HAP-1 (cell line): Measurements from ENCODE around the gene CCDC171.
"Not testable (repeated sequence)": the region's sequence is repeated elsewhere in the genome, so short reads cannot be mapped to it uniquely, and the experiment has no call there.

ENCODE experiments used
- DNase-seq, 2 experiments: peaks; one replicate each; pipeline ENCODE4 v3.0.0-alpha.2; 2016 to 2020; ENCODE audit warnings: low spot score in 2 of 2
- H3K27me3 ChIP-seq: fragments of 250-450 bp; sonication (Bioruptor Pico); 2 replicates; pipeline ENCODE4 v1.5.1; 2020; ENCODE audit warnings: low read depth, mild to moderate bottlenecking, moderate library complexity
- H3K36me3 ChIP-seq: fragments of 250-450 bp; sonication (Bioruptor Pico); replicated peaks from 2 replicates; pipeline ENCODE4 v1.5.1; 2020; ENCODE audit warnings: mild to moderate bottlenecking
- H3K4me1 ChIP-seq: fragments of 250-450 bp; sonication (Bioruptor Pico); 2 replicates; pipeline ENCODE4 v1.5.1; 2020; ENCODE audit warnings: mild to moderate bottlenecking
- H3K4me3 ChIP-seq: fragments of 250-450 bp; sonication (Bioruptor Pico); 2 replicates; pipeline ENCODE4 v1.5.1; 2020; ENCODE audit warnings: mild to moderate bottlenecking, moderate library complexity
- H3K9me3 ChIP-seq: fragments of 250-450 bp; sonication (Bioruptor Pico); 2 replicates; pipeline ENCODE4 v1.5.1; 2020; ENCODE audit warnings: mild to moderate bottlenecking, moderate library complexity
- in situ Hi-C: fragments of 300-500 bp; cut with MboI; formaldehyde crosslinking; loops from 3 replicates; pipeline ENCODE4 v1.14.3; 2020; ENCODE audit warnings: low sequenced_read_pairs, inconsistent platforms, mixed read lengths

CCDC171 gene

GRCh38 chr9:15769547-15769946 is 216.7 kb downstream of the CCDC171 start:
- in situ Hi-C loops: no loop called here
- H3K4me1 ChIP-seq: no peaks in the 10 kb centered on the region
- H3K27me3 ChIP-seq: no peaks in the 10 kb centered on the region
- no peak overlapping the region for H3K4me3 ChIP-seq
- DNase-seq: no peak
- no peaks in the 10 kb centered on the region for H3K36me3 ChIP-seq
- H3K9me3 ChIP-seq: no peaks in the 10 kb centered on the region

DNA sequence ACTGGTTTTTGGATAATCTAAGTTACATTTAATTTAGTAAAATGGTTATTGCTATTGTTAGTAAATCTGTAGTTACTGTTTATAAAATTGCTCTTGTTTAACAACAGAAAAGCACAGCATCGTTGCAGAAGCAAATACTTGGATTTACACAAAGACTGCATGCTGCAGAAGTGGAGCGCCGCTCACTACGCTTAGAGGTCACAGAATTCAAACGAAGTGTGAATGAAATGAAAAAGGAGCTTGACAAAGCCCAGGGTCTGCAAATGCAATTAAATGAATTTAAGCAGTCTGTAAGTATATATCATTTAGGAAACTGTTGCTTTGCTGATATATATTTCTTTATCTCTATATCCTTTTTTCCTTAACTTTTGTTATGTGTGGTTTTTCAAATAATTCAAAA is 226.0 kb downstream of the CCDC171 start:
- in situ Hi-C loops: no loop called here
- Histone ChIP-seq H3K36me3 (no peaks in the 10 kb centered on the region), H3K9me3 (no peaks in the 10 kb centered on the region), H3K4me1 (no peaks in the 10 kb centered on the region), H3K27me3 (no peaks in the 10 kb centered on the region), H3K4me3 (no peak overlapping the region)
- DNase-seq: no peak

GRCh38 chr9:15782106-15782505 is 229.3 kb downstream of the CCDC171 start:
- no peak for DNase-seq
- no peaks in the 10 kb centered on the region for H3K4me1 ChIP-seq
- H3K9me3 ChIP-seq: no peaks in the 10 kb centered on the region
- no peaks in the 10 kb centered on the region for H3K27me3 ChIP-seq
- no peaks in the 10 kb centered on the region for H3K36me3 ChIP-seq
- in situ Hi-C loops: no loop called here
- H3K4me3 ChIP-seq: no peak overlapping the region

DNA sequence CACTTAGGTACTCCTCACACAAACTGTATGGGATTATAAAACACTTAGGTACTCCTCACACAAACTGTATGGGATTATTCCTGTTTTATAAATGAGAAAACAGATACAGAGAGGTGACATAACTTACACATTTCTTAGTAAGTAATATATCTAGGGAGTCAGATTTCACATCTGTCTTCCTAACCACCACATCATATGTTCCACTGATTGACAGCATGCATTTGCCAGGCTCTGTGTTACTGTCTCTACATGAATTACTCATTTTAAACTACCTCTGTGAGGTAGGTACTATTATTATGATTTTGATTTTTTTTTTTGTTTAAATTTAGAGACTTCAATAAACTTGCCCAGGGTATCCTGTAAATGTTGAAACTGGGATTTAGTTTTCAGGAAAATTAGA is 232.7 kb downstream of the CCDC171 start:
- Histone ChIP-seq H3K36me3 (no peaks in the 10 kb centered on the region), H3K27me3 (no peaks in the 10 kb centered on the region), H3K4me1 (no peaks in the 10 kb centered on the region), H3K4me3 (no peak overlapping the region), H3K9me3 (no peaks in the 10 kb centered on the region)
- DNase-seq: no peak
- in situ Hi-C loops: no loop called here

GRCh38 chr9:15786616-15787015 is 233.8 kb downstream of the CCDC171 start:
- no peaks in the 10 kb centered on the region for H3K36me3 ChIP-seq
- H3K4me1 ChIP-seq: no peaks in the 10 kb centered on the region
- no peak overlapping the region for H3K4me3 ChIP-seq
- in situ Hi-C loops: no loop called here
- DNase-seq: no peak
- no peaks in the 10 kb centered on the region for H3K27me3 ChIP-seq
- H3K9me3 ChIP-seq: no peaks in the 10 kb centered on the region

DNA sequence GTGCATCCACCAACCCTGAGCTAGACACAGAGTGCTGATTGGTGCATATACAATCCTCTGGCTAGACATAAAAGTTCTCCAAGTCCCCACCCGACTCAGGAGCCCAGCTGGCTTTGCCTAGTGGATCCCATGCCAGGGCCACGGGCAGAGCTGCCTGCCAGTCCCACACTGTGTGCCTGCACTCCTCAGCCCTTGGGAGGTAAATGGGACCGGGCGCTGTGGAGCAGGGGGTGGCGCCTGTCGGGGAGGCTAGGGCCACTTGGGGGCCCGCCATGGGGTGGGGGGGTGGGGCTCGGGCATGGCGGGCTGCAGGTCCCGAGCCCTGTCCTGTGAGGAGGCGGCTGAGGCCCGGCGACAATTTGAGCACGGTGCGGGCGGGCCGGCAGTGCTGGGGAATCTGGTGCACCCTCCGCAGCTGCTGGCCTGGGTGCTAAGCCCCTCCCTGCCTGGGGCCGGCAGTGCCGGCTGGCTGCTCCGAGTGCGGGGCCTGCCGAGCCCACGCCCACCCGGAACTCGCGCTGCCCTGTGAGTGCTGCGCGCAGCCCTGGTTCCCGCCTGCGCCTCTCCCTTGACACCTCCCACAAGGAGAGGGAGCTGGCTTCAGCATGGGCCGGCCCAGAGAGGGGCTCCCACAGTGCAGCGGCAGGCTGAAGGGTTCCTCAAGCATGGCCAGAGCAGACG is 257.5 kb downstream of the CCDC171 start:
- H3K4me1 ChIP-seq, H3K9me3 ChIP-seq, DNase-seq, H3K4me3 ChIP-seq, H3K36me3 ChIP-seq, in situ Hi-C loops, H3K27me3 ChIP-seq: not testable (repeated sequence)

- DNase-seq: no peak
- H3K9me3 ChIP-seq: no peaks in the 10 kb centered on the region
- in situ Hi-C loops: no loop called here
Observed at GRCh38 chr9:15813076-15813475, 260.2 kb downstream of the CCDC171 start.

DNA sequence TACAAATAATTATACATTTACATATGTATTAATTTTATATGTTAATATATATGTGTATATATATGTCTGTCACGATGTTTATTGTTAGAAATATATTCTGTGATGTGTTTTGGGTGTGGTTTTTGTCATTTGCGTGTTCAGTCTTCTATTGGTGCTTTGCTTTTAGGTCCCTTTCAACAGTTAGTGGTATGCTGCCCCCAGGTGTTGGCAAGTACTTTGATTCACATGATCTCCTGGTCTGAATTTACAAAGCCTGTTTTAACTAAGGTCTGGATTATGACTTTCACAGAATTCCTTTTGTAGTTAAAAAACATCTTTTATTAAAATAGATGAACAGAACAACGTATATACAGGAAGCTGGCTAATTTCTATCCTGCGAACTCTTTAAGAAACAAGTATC is 271.5 kb downstream of the CCDC171 start:
- peak in 1 of 2 experiments; percentile 16 for DNase-seq
- in situ Hi-C loops: no loop called here

More at GRCh38 chr9:15813076-15813475, 260.2 kb downstream of the CCDC171 start:
- Histone ChIP-seq H3K4me1 (no peaks in the 10 kb centered on the region), H3K36me3 (no peaks in the 10 kb centered on the region), H3K4me3 (no peak overlapping the region), H3K27me3 (no peaks in the 10 kb centered on the region)

DNA sequence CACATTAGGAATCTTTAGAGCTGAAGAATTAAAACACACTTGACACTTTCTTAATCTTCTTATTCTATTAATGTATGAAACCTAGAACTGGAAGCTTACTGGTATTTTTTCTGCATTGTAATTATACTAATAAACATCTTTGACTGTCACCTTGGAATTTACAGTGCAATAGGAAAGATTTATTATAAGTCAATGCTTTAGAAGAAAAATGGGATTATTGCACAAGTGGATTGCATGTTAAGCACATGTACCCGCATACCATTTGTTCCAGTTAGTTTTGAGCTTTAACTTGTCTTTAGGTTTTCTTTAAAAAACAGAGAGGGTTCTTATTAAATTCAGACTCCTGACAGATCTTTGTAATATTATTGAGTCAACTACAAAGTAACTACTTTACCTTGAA is 278.5 kb downstream of the CCDC171 start:
- Histone ChIP-seq H3K4me1 (no peaks in the 10 kb centered on the region), H3K4me3 (no peak overlapping the region), H3K27me3 (peaks cover 9% of the 10 kb centered on the region; the same call in 1 of the 2 replicates), H3K9me3 (no peaks in the 10 kb centered on the region), H3K36me3 (no peaks in the 10 kb centered on the region)
- in situ Hi-C loops: no loop called here
- peak in 1 of 2 experiments; percentile 2 for DNase-seq

More for the DNA sequence above, 271.5 kb downstream of the CCDC171 start:
- H3K27me3 ChIP-seq: peaks cover 6% of the 10 kb centered on the region; the same call in 1 of the 2 replicates
- no peak overlapping the region for H3K4me3 ChIP-seq
- H3K9me3 ChIP-seq: no peaks in the 10 kb centered on the region
- no peaks in the 10 kb centered on the region for H3K4me1 ChIP-seq
- H3K36me3 ChIP-seq: no peaks in the 10 kb centered on the region

DNA sequence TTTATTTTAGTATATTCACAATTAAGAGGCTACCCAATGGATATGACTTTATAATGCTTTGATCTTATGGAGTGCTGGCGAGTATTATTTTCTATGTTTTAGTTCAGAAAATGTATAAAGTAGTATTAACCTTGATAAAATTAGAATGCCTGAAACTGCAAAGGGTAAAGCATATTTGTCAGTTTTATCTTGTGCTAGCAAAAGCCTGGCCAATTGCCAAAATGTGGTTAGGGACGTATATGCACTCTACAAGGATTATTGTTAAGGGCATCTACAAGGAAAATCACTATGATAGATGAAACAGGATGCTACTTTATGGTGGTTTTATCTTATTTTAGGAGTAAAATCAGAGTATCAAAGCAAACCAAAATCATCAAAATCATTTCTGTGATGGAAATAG is 281.7 kb downstream of the CCDC171 start:
- in situ Hi-C loops: no loop called here
- no peak for DNase-seq
- Histone ChIP-seq H3K36me3 (no peaks in the 10 kb centered on the region), H3K4me1 (no peaks in the 10 kb centered on the region), H3K4me3 (no peak overlapping the region), H3K27me3 (peaks cover under 1% of the 10 kb centered on the region; the same call in 1 of the 2 replicates), H3K9me3 (no peaks in the 10 kb centered on the region)

DNA sequence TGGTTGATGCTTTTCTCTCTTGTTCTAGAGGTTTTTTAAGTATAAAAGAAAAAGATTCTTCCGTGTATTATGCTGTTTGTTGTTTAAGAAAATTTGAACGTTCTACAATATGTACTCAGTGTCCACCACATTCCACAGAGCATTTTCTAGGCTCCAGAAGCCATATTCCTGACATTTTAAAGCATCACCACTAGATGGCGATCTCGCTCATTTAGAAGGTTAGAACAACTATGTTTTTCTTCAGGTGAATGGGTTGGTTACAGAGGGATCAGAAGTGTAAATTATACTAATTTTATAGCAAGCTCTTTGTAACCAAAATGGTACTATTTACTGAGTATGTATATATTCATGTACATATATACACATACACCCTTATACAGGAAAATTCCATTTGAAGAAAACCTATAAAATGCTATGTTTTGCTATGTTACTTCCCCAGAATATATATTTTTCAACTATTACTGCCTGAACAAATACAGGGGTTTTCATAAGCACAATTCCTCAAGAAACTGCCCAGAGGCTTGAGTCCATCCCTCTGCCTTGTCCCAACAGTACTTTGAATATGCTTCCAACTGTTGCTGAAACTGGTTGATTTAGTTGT is 284.3 kb downstream of the CCDC171 start:
- no peaks in the 10 kb centered on the region for H3K27me3 ChIP-seq
- H3K36me3 ChIP-seq: no peaks in the 10 kb centered on the region
- H3K4me1 ChIP-seq: no peaks in the 10 kb centered on the region
- no peak overlapping the region for H3K4me3 ChIP-seq
- no peaks in the 10 kb centered on the region for H3K9me3 ChIP-seq
- peak; percentile 38 to 46 for DNase-seq
- in situ Hi-C loops: no loop called here

DNA sequence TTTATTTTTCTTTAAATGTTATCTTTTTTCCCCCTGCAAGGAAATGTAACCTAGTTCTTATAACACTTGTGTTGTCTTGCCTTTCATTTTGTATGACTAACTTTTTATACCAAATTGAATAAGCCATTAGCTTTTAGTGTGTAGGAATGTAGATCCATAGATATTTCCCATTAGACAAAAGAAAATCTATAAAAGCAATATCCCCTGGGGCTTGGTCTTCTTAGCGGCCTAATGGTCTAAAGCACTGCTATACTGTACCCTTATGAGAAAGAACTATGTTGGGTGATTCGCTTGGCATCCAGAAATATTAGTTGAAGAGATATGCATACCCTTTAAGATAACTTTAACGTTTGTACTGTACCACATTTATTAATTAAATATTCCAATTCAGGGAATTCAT is 289.2 kb downstream of the CCDC171 start:
- Histone ChIP-seq H3K9me3 (no peaks in the 10 kb centered on the region), H3K27me3 (no peaks in the 10 kb centered on the region), H3K4me3 (no peak overlapping the region), H3K36me3 (no peaks in the 10 kb centered on the region), H3K4me1 (no peaks in the 10 kb centered on the region)
- DNase-seq: peak in 1 of 2 experiments; percentile 15
- in situ Hi-C loops: no loop called here

- in situ Hi-C loops: no loop called here
- no peaks in the 10 kb centered on the region for H3K27me3 ChIP-seq
- H3K4me3 ChIP-seq: no peak overlapping the region
- H3K4me1 ChIP-seq: no peaks in the 10 kb centered on the region
- H3K36me3 ChIP-seq: no peaks in the 10 kb centered on the region
- H3K9me3 ChIP-seq: no peaks in the 10 kb centered on the region
- no peak for DNase-seq
Observed at GRCh38 chr9:15843316-15843715, 290.5 kb downstream of the CCDC171 start.

DNA sequence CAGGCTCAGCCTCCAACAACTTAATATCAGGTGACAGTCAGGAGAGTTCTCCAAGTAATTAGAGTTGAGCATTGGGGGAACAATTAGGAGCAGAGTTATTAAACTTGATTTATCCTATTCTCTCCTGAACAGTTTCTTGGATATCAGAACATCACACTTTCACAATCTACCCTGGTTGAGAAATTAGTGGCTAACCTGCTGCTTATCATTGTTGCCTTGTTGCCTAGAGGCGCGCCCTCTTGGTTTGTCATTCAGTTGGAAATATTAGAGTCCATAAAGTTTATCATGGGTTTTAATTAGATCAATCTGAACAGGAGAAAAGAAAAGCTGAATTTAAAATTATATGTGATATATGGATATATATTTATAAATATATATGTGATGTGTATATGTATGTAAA is 291.1 kb downstream of the CCDC171 start:
- Histone ChIP-seq H3K36me3 (no peaks in the 10 kb centered on the region), H3K27me3 (no peaks in the 10 kb centered on the region), H3K4me1 (no peaks in the 10 kb centered on the region), H3K4me3 (no peak overlapping the region), H3K9me3 (no peaks in the 10 kb centered on the region)
- in situ Hi-C loops: no loop called here
- no peak for DNase-seq
